ENCODE results near the gene R3HDML. TPM values are rescaled to one million over a fixed set of nuclear protein-coding genes. Genes with fewer than 3 reads are reported as not detected.
"Not testable (repeated sequence)": the region's sequence is repeated elsewhere in the genome, so short reads cannot be mapped to it uniquely, and the experiment has no call there.

Gene R3HDML
- total RNA-seq, 4 donors from 2014 or later = not detected

GRCh38 chr20:44296011-44296410, 40.8 kb upstream of the R3HDML start:
- Histone ChIP-seq H3K4me3 (no peak overlapping the region), H3K4me1 (no peaks in the 10 kb centered on the region), H3K9me3 (no peaks in the 10 kb centered on the region), H3K27ac (no peak overlapping the region), H3K36me3 (no peaks in the 10 kb centered on the region), H3K27me3 (no peaks in the 10 kb centered on the region)
- TF ChIP-seq, protein P1, sequence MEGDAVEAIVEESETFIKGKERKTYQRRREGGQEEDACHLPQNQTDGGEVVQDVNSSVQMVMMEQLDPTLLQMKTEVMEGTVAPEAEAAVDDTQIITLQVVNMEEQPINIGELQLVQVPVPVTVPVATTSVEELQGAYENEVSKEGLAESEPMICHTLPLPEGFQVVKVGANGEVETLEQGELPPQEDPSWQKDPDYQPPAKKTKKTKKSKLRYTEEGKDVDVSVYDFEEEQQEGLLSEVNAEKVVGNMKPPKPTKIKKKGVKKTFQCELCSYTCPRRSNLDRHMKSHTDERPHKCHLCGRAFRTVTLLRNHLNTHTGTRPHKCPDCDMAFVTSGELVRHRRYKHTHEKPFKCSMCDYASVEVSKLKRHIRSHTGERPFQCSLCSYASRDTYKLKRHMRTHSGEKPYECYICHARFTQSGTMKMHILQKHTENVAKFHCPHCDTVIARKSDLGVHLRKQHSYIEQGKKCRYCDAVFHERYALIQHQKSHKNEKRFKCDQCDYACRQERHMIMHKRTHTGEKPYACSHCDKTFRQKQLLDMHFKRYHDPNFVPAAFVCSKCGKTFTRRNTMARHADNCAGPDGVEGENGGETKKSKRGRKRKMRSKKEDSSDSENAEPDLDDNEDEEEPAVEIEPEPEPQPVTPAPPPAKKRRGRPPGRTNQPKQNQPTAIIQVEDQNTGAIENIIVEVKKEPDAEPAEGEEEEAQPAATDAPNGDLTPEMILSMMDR (IDR thresholded peaks at IDR 0.05 in 4 of 5, conservative IDR thresholded peaks at IDR 0.05 in 1 of 5) = no peak
- TF ChIP-seq POLR2A (IDR thresholded peaks at IDR 0.05) = no peak
- intact Hi-C loops (cut with DNase I; ENCODE audit: low total_unique reads) = no loop called here
- no peak for DNase-seq
- no peak for ATAC-seq
- in situ Hi-C loops (cut with MboI; ENCODE audit: low sequenced_read_pairs in 4 of 4) = no loop called here

DNA sequence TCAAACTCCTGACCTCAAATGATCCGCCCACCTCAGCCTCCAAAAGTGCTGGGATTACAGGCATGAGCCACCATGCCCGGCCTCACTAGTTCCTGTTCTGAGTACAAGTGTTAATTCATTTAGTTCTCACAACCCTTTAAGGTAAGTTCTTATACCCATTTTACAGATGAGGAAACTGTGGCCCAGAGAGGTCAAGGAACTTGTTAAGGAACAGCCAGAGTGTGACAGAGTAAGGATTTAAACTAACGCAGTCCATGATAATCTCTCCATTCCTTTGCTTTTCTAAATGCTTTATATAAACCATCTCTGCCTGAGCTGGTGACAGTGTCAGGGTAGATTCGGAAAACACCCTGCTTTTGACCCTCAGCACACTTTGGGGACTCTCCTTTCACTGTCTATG, 39.1 kb upstream of the R3HDML start:
- no peak for TF ChIP-seq POLR2A (IDR thresholded peaks at IDR 0.05)
- TF ChIP-seq, protein P1 (IDR thresholded peaks at IDR 0.05 in 4 of 5, conservative IDR thresholded peaks at IDR 0.05 in 1 of 5) = no peak
- Histone ChIP-seq H3K27me3 (no peaks in the 10 kb centered on the region), H3K4me3 (no peak overlapping the region), H3K27ac (no peak overlapping the region), H3K36me3 (no peaks in the 10 kb centered on the region), H3K9me3 (no peaks in the 10 kb centered on the region), H3K4me1 (no peaks in the 10 kb centered on the region)
- DNase-seq (no peak), ATAC-seq (no peak)
- in situ Hi-C loops (cut with MboI; ENCODE audit: low sequenced_read_pairs in 4 of 4) (no loop called here), intact Hi-C loops (cut with DNase I; ENCODE audit: low total_unique reads) (no loop called here)

- intact Hi-C loops (cut with DNase I; ENCODE audit: low total_unique reads); H3K27ac ChIP-seq; ATAC-seq; H3K9me3 ChIP-seq; H3K4me3 ChIP-seq; DNase-seq; H3K36me3 ChIP-seq; in situ Hi-C loops (cut with MboI; ENCODE audit: low sequenced_read_pairs in 4 of 4); H3K4me1 ChIP-seq; H3K27me3 ChIP-seq: not testable (repeated sequence)
Measured at GRCh38 chr20:44299011-44299535, 37.8 kb upstream of the R3HDML start.

DNA sequence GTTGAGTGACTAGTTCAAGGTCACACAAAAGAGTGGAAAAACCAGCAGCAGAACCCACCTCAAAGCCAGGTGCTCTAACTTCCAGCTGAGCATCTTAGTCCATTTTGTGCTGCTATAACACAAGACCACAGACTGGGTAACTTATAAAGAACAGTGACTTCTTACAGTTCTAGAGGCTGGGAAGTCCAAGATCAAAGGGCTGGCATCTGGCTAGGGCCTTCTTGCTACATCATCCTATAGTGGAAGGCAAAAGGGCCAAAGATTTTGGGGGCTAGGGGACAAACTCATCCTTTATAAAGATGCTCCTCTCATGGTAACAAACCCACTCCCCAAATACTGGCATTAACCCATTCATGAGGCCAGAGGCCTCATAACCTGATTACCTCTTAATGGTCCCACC, 35.6 kb upstream of the R3HDML start:
- intact Hi-C loops (cut with DNase I; ENCODE audit: low total_unique reads) = loop anchor here (10.0 kb wide), 1 partner anchor 846 kb away; the partner anchor contains the start of gene SRSF6

DNA sequence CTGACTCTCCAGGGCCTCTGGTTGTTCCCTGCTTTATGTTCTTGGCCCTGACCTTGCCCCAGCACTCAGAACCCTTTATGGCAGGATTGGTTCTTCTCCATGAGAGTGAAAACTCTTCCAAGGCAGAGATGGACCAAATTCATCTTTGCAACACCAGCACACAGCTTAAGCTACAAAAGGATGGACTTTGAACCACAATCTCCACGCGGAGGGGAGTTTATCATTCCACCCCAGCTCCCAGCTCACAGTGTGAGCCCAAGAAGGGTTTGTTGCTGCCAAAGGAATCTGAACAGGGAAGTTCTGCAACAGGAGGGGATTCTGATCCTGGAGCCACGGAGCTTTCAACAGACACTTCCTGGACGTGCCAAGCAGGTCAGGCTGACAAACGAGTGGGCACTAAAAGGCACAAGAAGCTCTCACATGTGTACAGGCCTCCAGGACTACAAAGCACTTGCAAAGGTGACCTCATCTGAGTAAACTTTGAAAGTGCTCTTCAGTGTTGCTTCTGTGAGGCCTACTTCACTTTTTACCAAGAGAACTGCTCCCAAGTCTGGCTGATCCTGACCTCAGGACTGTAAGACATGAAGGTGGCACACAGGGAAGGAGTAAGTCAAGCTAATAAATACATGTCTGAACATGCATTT, 34.7 kb upstream of the R3HDML start:
- H3K4me1 ChIP-seq = no peaks in the 10 kb centered on the region
- no peak for TF ChIP-seq POLR2A (IDR thresholded peaks at IDR 0.05)
- TF ChIP-seq, protein P1 (IDR thresholded peaks at IDR 0.05 in 4 of 5, conservative IDR thresholded peaks at IDR 0.05 in 1 of 5) = no peak

More for the DNA sequence above, 35.6 kb upstream of the R3HDML start:
- H3K4me3 ChIP-seq = no peak overlapping the region
- no peaks in the 10 kb centered on the region for H3K27me3 ChIP-seq
- H3K27ac ChIP-seq = no peak overlapping the region
- DNase-seq (no peak), ATAC-seq (no peak)
- in situ Hi-C loops (cut with MboI; ENCODE audit: low sequenced_read_pairs in 4 of 4) = loop anchor here (10.0 to 25.0 kb wide), 2 partner anchors 186 to 189 kb away; no protein-coding TSS in a partner anchor
- no peaks in the 10 kb centered on the region for H3K36me3 ChIP-seq
- no peaks in the 10 kb centered on the region for H3K4me1 ChIP-seq
- TF ChIP-seq, protein P1 (IDR thresholded peaks at IDR 0.05 in 4 of 5, conservative IDR thresholded peaks at IDR 0.05 in 1 of 5) = no peak
- TF ChIP-seq POLR2A (IDR thresholded peaks at IDR 0.05) = no peak
- H3K9me3 ChIP-seq = no peaks in the 10 kb centered on the region

More for the DNA sequence above, 34.7 kb upstream of the R3HDML start:
- no peak for DNase-seq
- H3K4me3 ChIP-seq = no peak overlapping the region
- intact Hi-C loops (cut with DNase I; ENCODE audit: low total_unique reads) (loop anchor here (10.0 kb wide), 1 partner anchor 847 kb away; the partner anchor contains the start of gene SRSF6), in situ Hi-C loops (cut with MboI; ENCODE audit: low sequenced_read_pairs in 4 of 4) (loop anchor here (10.0 to 25.0 kb wide), 2 partner anchors 187 to 190 kb away; no protein-coding TSS in a partner anchor)
- no peak for ATAC-seq
- no peaks in the 10 kb centered on the region for H3K27me3 ChIP-seq
- no peaks in the 10 kb centered on the region for H3K9me3 ChIP-seq
- H3K27ac ChIP-seq = no peak overlapping the region
- no peaks in the 10 kb centered on the region for H3K36me3 ChIP-seq
